DMS79 (cell line): Measurements from ENCODE around the gene PPFIBP2.

ENCODE experiments used
- DNase-seq: peaks from one replicate; lab custom pipeline; 2025; lab: John Stamatoyannopoulos, UW

The PPFIBP2 gene

GRCh38 chr11:7603031-7603781 lies 89.4 kb downstream of the PPFIBP2 start:
- no peak for DNase-seq

DNA sequence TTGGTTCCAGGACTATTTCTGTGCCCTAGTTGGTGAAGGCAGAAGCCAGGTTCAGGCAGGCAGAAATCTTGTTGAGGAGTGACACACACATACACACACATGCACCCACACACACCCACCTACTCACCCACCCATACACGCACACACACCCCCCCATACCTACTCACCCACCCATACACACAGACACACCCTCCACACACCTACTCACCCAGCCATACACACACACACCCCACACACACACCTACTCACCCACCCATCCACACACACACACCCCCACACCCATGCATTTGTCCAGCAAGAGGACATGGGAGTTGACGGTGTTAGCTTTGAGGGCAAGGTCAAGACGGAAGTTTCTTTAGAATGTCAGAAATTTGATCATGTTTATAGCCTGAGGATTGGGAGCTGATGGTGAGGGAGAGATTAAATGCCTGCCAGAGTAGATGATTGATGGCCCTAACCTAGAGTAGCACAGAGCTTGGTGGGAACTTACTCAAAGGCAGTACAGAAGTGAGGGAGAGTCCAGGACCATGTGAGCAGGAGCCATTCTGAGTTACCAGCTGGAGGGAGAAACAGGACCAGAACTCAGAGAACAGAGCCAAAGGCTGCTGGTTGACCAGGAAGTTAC lies 90.6 kb downstream of the PPFIBP2 start:
- DNase-seq: no peak

DNA sequence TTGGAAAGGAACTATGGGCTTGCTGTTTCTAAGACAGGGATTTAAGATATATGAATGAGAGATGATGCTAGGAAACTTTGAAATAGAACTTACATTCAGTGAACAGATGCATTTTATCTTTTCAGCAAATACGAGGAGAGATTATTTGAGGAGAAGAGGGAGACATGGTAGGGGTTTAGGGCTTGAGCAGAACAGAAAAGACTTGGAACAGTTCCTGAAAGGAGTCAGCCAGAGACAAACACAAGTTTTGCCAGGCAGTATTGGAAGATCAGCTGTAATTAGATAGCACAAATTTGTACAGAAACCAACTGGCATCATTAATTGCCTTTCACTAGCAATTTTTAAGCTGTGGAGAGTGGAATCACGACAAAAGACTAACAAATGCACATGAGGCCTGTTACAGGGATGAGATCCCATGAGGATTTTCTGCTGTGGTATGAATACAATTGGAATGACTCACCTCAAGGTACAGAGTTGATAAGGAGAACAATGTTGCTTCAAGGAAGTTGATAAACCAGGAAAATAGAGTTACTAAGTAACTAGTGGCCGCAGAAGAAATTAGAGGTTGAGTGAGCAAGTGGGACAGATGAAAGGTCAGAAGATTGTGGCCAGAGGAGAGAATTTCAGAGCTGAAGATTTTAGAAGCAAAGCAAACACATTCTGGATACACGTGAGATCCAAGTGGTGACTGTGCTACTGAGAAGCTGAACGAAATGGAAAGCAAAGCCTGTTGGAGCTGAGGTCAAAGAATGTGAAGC lies 91.6 kb downstream of the PPFIBP2 start:
- no peak for DNase-seq

- DNase-seq: no peak
Measured at GRCh38 chr11:7606496-7606895, 92.7 kb downstream of the PPFIBP2 start.

DNA sequence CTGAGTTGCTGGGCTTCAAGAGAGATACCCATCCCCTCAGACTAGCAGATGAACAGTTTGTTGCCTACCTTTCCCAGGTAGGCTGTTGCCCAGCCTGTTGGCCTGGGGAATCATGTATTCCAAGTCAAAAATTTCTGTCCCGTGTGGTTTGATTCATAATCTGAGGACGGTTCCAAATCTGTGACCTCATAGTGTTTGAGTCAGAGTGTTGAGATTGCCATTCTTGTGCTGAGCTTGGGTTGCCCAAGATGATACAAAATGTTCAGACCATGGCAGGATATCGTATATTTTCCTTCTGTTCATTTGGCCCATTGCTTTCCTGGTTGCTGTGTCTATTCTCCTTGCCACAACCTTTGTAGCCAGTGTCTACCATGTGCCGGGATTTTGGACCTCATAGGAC lies 95.2 kb downstream of the PPFIBP2 start:
- DNase-seq: no peak

DNA sequence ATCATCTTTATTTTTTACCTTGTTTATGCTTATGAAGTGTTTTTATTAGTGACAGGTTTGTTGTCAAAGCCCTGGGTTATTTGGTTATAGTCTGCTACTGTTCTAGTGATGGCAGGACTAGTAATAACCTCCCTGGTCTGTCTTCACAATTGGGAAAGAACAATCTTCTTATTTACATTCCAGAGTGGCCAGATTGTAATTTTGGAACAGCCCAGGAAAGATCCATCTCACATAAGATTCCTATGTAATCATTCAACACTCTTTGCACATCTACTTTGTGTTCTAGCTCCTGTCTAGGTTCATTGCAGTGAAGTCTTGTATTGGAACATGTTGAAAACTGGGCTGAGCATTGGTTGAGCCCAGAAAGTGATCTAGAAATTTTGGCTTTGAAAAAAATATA lies 95.7 kb downstream of the PPFIBP2 start:
- DNase-seq: no peak

GRCh38 chr11:7610393-7610792 lies 96.6 kb downstream of the PPFIBP2 start:
- no peak for DNase-seq

GRCh38 chr11:7611411-7611810 lies 97.6 kb downstream of the PPFIBP2 start:
- DNase-seq: no peak

DNA sequence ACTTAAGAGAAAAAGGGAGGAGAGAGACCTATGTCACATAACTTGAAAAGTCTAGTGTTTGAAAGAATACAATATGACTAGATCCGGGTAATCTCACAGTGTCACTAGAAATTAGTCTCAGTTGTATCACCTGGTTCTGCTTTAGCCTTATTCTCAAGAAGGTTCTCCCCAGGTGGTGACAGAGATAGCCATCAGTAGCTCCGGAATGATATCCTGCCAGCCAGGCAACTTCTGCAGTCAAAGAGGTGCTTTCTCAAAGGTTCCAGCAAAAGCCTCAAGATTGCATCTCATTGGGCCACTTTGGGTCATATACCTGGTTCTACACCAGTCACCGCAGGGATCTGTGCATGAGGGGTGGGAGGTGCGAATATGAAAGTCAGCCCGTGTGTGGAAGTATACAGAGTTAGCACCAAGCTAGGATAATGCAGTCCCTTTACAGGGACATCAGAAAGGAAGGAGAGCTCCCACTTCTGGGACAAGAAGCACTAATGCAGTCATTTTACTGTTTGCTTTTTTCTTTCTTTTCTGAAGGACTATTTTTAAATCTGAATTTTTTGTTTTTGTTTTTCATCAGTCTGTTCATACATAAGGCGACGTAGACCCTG lies 98.4 kb downstream of the PPFIBP2 start:
- DNase-seq: no peak

GRCh38 chr11:7612661-7613393 lies 99.0 kb downstream of the PPFIBP2 start:
- DNase-seq: no peak

DNA sequence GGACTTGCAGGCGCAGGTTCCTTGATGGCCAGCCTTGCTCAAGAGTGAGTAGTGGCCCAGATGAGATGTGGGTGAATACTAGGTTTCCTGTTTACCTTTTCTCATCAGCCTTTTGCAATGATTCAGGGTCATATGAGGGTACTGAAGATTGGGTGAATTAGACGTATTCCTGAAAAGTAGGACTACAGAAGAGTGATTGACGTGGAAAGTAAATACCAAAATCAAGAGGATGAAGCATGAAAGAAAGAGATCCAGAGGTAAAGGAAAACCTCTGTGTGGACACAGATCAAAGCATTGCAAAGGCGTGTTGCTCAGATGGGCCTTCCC lies 99.6 kb downstream of the PPFIBP2 start:
- no peak for DNase-seq

DNA sequence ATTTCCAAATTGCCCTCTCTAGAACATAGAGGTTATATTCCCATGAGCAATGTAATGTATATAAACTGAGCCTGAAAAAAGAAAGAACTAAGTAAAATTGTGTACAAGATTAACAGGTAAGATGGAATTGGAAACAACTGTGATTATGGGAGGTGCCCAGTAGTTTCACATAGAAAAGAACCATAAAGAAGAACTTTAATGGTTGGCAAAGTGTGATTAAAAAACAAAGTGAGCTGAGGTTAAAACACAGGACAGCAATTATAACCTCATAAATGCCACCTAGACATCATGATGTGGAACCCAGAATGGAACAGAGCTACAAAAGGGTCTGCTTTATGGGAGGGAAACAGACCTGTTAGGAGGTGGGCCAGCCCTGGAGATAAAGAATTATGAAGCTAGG lies 100.9 kb downstream of the PPFIBP2 start:
- DNase-seq: no peak

- DNase-seq: no peak
Measured at GRCh38 chr11:7617032-7617431, 103.2 kb downstream of the PPFIBP2 start.

- DNase-seq: no peak
Measured at GRCh38 chr11:7619322-7619721, 105.5 kb downstream of the PPFIBP2 start.

- DNase-seq: no peak
Measured at GRCh38 chr11:7621090-7621489, 107.3 kb downstream of the PPFIBP2 start.

DNA sequence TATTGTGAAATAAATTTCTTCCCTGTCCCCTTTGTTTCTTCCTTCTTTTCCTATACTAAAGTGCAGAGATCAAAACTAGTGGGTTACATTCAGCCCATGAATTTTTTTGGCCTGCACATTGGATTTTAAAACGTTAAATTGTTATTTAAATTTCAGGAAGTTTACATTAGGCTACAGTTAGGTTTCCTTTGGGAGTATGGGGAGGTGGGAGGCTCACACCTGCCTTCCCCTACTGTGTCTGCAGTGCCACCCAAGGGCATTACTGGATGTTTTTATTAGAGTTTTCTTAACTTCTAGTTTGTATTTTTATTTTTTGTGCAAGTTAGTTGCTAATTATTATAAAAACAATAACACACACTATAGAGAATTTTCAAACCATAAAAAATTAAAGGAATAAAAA lies 107.8 kb downstream of the PPFIBP2 start:
- no peak for DNase-seq

DNA sequence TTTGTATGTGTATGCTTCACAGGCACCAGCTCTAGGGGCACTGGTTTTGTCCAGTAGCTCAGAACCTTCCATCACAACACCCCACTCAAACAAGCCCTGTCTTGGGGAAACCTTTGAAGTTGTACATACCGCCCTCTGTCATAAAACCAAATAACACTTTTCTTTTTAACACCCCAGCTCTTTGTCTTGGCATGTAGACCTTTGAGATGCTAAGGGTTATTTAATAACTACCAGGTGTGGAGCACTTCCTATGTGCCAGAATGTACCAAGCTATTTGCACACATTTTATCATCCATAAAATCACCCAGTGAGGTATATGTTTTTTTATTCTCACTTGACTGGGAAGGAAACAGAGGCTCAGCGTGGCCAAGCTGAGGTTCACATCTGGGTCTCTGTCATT lies 108.9 kb downstream of the PPFIBP2 start:
- DNase-seq: no peak

DNA sequence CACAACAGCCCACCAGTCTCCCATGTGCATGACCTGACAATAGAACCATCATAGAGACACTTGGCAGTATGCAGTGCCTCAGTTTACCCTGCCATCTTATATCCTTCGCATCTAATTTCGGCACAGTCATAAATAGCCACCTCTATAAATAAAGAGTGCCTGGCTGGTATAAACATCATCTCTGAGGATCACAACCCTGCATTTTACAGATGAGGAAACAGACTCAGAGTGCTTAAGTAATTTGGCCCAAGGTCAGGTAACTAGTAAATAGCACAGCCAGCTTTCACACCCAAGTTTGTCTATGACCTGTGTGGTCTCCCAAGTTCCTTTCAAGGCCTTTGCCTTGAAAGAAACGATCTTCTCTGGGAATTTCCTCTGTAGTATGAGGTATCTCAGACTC lies 114.9 kb downstream of the PPFIBP2 start:
- DNase-seq: no peak

DNA sequence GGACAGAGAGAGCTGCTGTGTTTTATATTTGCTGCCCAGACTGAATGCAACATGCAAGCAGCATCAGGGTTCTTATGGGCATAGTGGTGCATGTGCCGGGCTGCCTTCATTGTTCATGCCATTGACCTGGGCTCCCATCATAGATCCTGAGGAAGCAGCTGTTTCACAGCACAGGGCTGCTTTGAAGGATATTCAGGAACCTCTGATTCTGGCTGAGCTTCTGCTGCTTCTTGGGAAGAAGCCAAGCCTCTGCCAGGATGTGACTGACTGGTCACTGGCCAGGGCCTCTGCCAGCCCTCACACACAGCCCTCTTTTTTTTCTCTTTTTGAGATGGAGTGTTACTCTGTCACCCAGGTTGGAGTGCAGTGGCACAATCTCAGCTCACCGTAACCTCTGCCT lies 116.2 kb downstream of the PPFIBP2 start:
- no peak for DNase-seq

- DNase-seq: no peak
Measured at GRCh38 chr11:7632211-7632610, 118.4 kb downstream of the PPFIBP2 start.

- no peak for DNase-seq
Measured at GRCh38 chr11:7635137-7635536, 121.3 kb downstream of the PPFIBP2 start.

DNA sequence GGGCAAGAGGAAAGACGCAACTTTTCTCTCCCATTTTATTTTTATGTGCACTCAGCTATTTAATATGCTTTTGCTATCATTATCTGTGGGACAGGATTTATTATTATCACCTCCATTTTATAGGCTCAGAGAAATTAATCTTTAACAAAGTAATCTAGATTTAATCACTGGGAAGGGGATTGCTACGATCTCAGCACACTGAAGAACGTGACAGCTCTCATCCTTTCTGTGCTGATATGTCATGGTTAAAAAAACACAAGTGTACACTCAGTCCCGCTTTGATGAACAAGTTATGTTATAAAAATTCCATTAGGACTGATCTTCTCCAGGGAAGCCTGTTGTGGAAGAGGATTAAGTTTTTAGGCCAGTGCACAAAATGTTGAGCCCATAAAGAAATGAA lies 121.9 kb downstream of the PPFIBP2 start:
- DNase-seq: no peak
